GM06990 (cell line): ENCODE data around the gene TMEM14A.

Experiments used
- DNase-seq: peaks from one replicate; pipeline ENCODE4 v3.0.0-alpha.2; 2011; ENCODE audit not compliant: insufficient read length; ENCODE audit errors: extremely low read depth
- H3K27me3 ChIP-seq: replicated peaks from 2 replicates; pipeline ENCODE4 v1.6.0; 2011; ENCODE audit warnings: low read length; ENCODE audit not compliant: control insufficient read depth, insufficient read depth
- H3K36me3 ChIP-seq: 2 replicates; pipeline ENCODE4 v1.5.1; 2011; ENCODE audit warnings: low read length; ENCODE audit not compliant: control insufficient read depth, insufficient read depth
- H3K4me3 ChIP-seq: replicated peaks from 2 replicates; pipeline ENCODE4 v1.5.1; 2011; ENCODE audit warnings: low read depth, mild to moderate bottlenecking, control low read depth, low read length
- CTCF ChIP-seq: IDR thresholded peaks from 2 replicates; pipeline ENCODE4 v1.5.1; 2011; ENCODE audit warnings: low read length, control low read depth, mild to moderate bottlenecking, inconsistent platforms; ENCODE audit not compliant: insufficient read depth, poor library complexity, severe bottlenecking

Gene TMEM14A

GRCh38 chr6:52725143-52725534 is 54.2 kb downstream of the TMEM14A start:
- H3K36me3 ChIP-seq: no peaks in the 10 kb centered on the region
- no peak for DNase-seq
- H3K27me3 ChIP-seq: no peaks in the 10 kb centered on the region
- no peak for TF ChIP-seq CTCF
- H3K4me3 ChIP-seq: no peak overlapping the region

- DNase-seq: no peak
- H3K4me3 ChIP-seq: no peak overlapping the region
- H3K36me3 ChIP-seq: no peaks in the 10 kb centered on the region
- no peak for TF ChIP-seq CTCF
- H3K27me3 ChIP-seq: no peaks in the 10 kb centered on the region
These were observed 54.8 kb downstream of the TMEM14A start for GRCh38 chr6:52725535-52726192.

- Histone ChIP-seq H3K4me3 (no peak overlapping the region), H3K27me3 (no peaks in the 10 kb centered on the region), H3K36me3 (no peaks in the 10 kb centered on the region)
- DNase-seq: no peak
- TF ChIP-seq CTCF: no peak
These were observed 55.3 kb downstream of the TMEM14A start for GRCh38 chr6:52726193-52726542.

GRCh38 chr6:52726741-52727535 is 56.0 kb downstream of the TMEM14A start:
- no peak for TF ChIP-seq CTCF
- DNase-seq: no peak
- no peak overlapping the region for H3K4me3 ChIP-seq

GRCh38 chr6:52727908-52728307 is 57.0 kb downstream of the TMEM14A start:
- no peak for DNase-seq
- H3K27me3 ChIP-seq: no peaks in the 10 kb centered on the region
- no peak for TF ChIP-seq CTCF
- H3K4me3 ChIP-seq: no peak overlapping the region
- H3K36me3 ChIP-seq: no peaks in the 10 kb centered on the region

More at GRCh38 chr6:52726741-52727535, 56.0 kb downstream of the TMEM14A start:
- no peaks in the 10 kb centered on the region for H3K27me3 ChIP-seq
- no peaks in the 10 kb centered on the region for H3K36me3 ChIP-seq

GRCh38 chr6:52728394-52728793 is 57.5 kb downstream of the TMEM14A start:
- H3K36me3 ChIP-seq: no peaks in the 10 kb centered on the region
- H3K27me3 ChIP-seq: no peaks in the 10 kb centered on the region
- H3K4me3 ChIP-seq: no peak overlapping the region
- no peak for DNase-seq
- no peak for TF ChIP-seq CTCF
